Transverse colon (tissue), 4 donors: ENCODE results near the gene FRRS1. TPM values are rescaled to one million over a fixed set of nuclear protein-coding genes. Genes with fewer than 3 reads are reported as not detected.

Experiments
- DNase-seq: peaks from one replicate; pipeline ENCODE4 v3.0.0-alpha.2; 2019
- H3K27ac ChIP-seq, 4 donors: fragments of 200-600 bp; sonication (generic); 2 replicates each; pipeline ENCODE4 v1.5.1; 2016 to 2018; ENCODE audit warnings: inconsistent platforms in 4 of 4
- H3K27me3 ChIP-seq: fragments of 200-600 bp; sonication (generic); 2 replicates; pipeline ENCODE4 v1.5.1; 2017; ENCODE audit warnings: inconsistent platforms
- H3K36me3 ChIP-seq, 4 donors: fragments of 200-600 bp; sonication (generic); 2 replicates each; pipeline ENCODE4 v1.5.1; 2017 to 2019; ENCODE audit warnings: inconsistent platforms in 4 of 4
- H3K4me1 ChIP-seq, 4 donors: fragments of 200-600 bp; sonication (generic); 2 replicates each; pipeline ENCODE4 v1.5.1; 2017 to 2020; ENCODE audit warnings: inconsistent platforms in 4 of 4
- H3K4me3 ChIP-seq, 4 donors: fragments of 200-600 bp; sonication (generic); 1 replicate in 1 of 4; 2 replicates in 3 of 4; pipeline versions ENCODE4 v1.5.1 to v1.6.1; 2017 to 2019; ENCODE audit warnings: inconsistent platforms in 4 of 4
- H3K9me3 ChIP-seq, 2 donors: fragments of 200-600 bp; sonication (generic); 2 replicates each; pipeline ENCODE4 v1.5.1; 2017 to 2019; ENCODE audit warnings: inconsistent platforms in 2 of 2
- EP300 ChIP-seq: sonication (generic); formaldehyde crosslinking; IDR thresholded peaks from one replicate; pipeline ENCODE4 v1.6.1; 2017; ENCODE audit warnings: antibody characterized with exemption, low read depth
- POLR2A ChIP-seq: fragments of 450-650 bp; IDR thresholded peaks from one replicate; pipeline ENCODE4 v1.6.1; 2016; ENCODE audit warnings: antibody characterized with exemption, mild to moderate bottlenecking, moderate library complexity
- POLR2AphosphoS5 ChIP-seq, 3 donors: sonication (generic); formaldehyde crosslinking; IDR thresholded peaks; one replicate each; pipeline ENCODE4 v1.6.1; 2016; ENCODE audit warnings: antibody characterized with exemption in 3 of 3
- WGBS, 2 donors: methylation state at CpG; one replicate each; pipeline ENCODE4 v1.1.5; 2018; ENCODE audit warnings: low coverage in 1 of 2; 5-methylcytosine and 5-hydroxymethylcytosine counted together
- in situ Hi-C, 4 donors: fragments of 200-750 bp; cut with MboI; loops; one replicate each; pipeline versions ENCODE4 v1.15.0 to v1.15.1; 2017; ENCODE audit warnings: low sequenced_read_pairs in 3 of 4, low pct_ligation_motif_present in 1 of 4, low pct_unique_long_range_greater_than_20kb in 1 of 4
- intact Hi-C: fragments of 100-400 bp; cut with DNase I; formaldehyde crosslinking; loops from one replicate; pipeline ENCODE4 v1.15.1; 2023; ENCODE audit warnings: low total_unique reads
- total RNA-seq, 4 donors: library from RNA; depleted of rRNA; stranded (reverse); fragments of >200 nt; gene quantifications; one replicate each; pipeline ENCODE4 v1.1.0, GENCODE V29; 2016
- TF ChIP-seq, protein P1 (sequence below), 5 experiments: fragments of 200-600 bp in 3 of 5; fragments of 450-650 bp in 2 of 5; sonication (generic) in 3 of 5; IDR thresholded peaks; 1 replicate in 2 of 5; 2 replicates in 3 of 5; pipeline ENCODE4 v1.5.1; 2016 to 2017; ENCODE audit warnings: antibody characterized with exemption in 5 of 5, inconsistent platforms in 3 of 5, mild to moderate bottlenecking in 2 of 5, moderate library complexity in 1 of 5

The FRRS1 gene
- total RNA-seq, 4 donors from 2014 or later = 3.0 to 32.4 (median 18.9) TPM

DNA sequence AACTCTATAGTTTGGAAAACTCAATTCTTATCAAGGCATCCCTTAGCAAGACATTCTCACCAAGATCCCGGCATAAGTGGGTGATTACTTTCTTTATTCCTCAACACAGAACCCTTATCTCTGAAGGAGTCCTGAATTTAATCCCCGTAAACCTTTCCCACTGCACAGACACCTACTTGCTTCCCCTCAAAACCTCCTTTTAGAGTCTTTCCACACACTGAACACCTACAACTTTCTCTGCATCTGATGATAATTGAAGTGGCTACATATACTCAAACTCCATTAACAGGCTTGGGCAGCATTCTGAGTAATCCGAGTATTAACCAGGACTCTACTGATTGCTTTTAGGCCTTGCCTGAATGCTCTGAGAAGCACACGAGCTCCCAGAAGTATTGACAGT lies 97.1 kb downstream of the FRRS1 start:
- 74 to 88% methylated on average over 4 of the region's 4 CpGs for WGBS, 2 donors
- H3K4me1 ChIP-seq = no peaks in the 10 kb centered on the region
- H3K27ac ChIP-seq = no peak overlapping the region
- intact Hi-C loops (no loop called here), in situ Hi-C loops (no loop called here)
- no peak for DNase-seq
- no peaks in the 10 kb centered on the region for H3K9me3 ChIP-seq
- no peak for TF ChIP-seq POLR2AphosphoS5 (IDR thresholded peaks at IDR 0.05)
- no peak for TF ChIP-seq POLR2A
- no peak for TF ChIP-seq EP300
- TF ChIP-seq, protein P1, sequence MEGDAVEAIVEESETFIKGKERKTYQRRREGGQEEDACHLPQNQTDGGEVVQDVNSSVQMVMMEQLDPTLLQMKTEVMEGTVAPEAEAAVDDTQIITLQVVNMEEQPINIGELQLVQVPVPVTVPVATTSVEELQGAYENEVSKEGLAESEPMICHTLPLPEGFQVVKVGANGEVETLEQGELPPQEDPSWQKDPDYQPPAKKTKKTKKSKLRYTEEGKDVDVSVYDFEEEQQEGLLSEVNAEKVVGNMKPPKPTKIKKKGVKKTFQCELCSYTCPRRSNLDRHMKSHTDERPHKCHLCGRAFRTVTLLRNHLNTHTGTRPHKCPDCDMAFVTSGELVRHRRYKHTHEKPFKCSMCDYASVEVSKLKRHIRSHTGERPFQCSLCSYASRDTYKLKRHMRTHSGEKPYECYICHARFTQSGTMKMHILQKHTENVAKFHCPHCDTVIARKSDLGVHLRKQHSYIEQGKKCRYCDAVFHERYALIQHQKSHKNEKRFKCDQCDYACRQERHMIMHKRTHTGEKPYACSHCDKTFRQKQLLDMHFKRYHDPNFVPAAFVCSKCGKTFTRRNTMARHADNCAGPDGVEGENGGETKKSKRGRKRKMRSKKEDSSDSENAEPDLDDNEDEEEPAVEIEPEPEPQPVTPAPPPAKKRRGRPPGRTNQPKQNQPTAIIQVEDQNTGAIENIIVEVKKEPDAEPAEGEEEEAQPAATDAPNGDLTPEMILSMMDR (IDR thresholded peaks at IDR 0.05) = no peak
- no peak overlapping the region for H3K4me3 ChIP-seq
- H3K27me3 ChIP-seq = no peaks in the 10 kb centered on the region
- H3K36me3 ChIP-seq = no peaks in the 10 kb centered on the region

DNA sequence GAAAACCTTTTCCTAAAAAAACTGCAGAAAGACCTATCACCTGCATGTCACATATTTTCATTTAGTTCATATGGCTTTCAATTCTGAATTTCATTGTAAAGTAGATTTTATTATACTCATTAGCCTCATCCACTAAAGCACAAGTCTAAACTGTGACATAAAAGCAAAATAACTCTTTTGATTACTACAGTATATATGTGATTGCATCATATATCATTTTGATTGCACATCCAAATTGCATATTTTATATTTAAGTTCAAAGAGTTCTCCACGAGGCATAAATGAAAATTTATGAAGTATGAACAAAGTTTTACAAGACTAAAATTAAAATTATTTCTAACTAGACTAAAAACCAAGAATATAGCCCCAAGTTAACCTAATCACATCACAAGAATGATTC lies 101.2 kb downstream of the FRRS1 start:
- intact Hi-C loops (no loop called here), in situ Hi-C loops (no loop called here)
- no peak overlapping the region for H3K27ac ChIP-seq
- TF ChIP-seq POLR2A = no peak
- TF ChIP-seq POLR2AphosphoS5 (IDR thresholded peaks at IDR 0.05) = no peak
- TF ChIP-seq, protein P1 (IDR thresholded peaks at IDR 0.05) = no peak
- no peak for TF ChIP-seq EP300
- no peaks in the 10 kb centered on the region for H3K27me3 ChIP-seq
- WGBS, 2 donors = 39 to 44% methylated on average over 1 of the region's 1 CpG
- no peaks in the 10 kb centered on the region for H3K9me3 ChIP-seq
- H3K4me1 ChIP-seq = peaks cover 0 to 6% (median 0%) of the 10 kb centered on the region in 4 donors
- DNase-seq = no peak
- H3K4me3 ChIP-seq = no peak overlapping the region
- H3K36me3 ChIP-seq = no peaks in the 10 kb centered on the region

DNA sequence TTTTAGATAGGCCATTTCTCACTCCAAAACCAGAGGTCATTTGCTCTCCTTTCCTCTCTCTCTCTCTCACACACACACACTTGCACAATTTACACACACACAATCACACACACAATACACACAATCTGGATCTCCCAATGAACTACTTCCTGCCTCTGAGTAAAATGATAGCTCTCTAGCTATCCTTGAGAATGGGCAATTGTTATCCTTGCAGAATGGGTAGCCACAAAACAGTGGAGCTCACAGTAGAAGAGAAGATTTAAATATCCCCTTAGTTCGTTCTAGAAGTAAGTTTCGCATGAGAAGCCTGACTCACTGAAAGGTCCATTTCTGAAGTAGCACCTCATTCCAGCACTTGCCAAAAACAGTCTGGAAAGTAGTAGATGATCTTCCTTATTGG lies 102.9 kb downstream of the FRRS1 start:
- TF ChIP-seq, protein P1 (IDR thresholded peaks at IDR 0.05) = no peak
- Histone ChIP-seq H3K27ac (peak overlapping the region in 2 of 4 donors; percentile 28 to 32), H3K9me3 (no peaks in the 10 kb centered on the region), H3K4me3 (no peak overlapping the region), H3K27me3 (no peaks in the 10 kb centered on the region), H3K4me1 (peaks cover 0 to 6% (median 0%) of the 10 kb centered on the region in 4 donors), H3K36me3 (no peaks in the 10 kb centered on the region)
- DNase-seq = no peak
- intact Hi-C loops (no loop called here), in situ Hi-C loops (no loop called here)
- WGBS, 2 donors = 86 to 87% methylated on average over 2 of the region's 2 CpGs

DNA sequence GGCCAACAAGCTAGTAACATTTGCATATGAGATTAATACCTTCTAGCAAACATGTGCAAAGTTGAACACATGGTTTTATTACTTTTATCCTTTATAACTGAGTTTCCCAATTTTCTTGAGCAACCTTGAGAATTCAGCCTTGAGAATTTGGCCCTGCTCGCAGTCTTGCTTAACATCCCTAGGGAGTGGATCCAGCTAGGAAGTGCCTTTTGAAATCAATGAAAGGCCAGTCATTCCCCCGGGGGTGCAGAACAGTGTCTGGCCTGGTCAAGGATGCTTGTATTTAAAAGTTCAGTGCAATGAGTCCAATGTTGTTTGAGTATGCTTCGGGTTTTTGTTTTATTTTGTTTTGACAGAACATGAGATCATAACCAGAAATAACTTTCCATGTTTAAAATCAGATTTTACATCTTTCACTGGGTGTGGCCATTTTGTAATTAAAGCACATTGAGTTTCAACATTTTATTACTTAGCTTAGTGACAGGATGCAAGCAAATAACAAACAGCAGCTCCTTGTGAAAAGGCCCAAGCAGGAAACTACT lies 103.8 kb downstream of the FRRS1 start:
- Histone ChIP-seq H3K27me3 (no peaks in the 10 kb centered on the region), H3K9me3 (no peaks in the 10 kb centered on the region), H3K4me1 (peaks cover 0 to 6% (median 0%) of the 10 kb centered on the region in 4 donors), H3K36me3 (no peaks in the 10 kb centered on the region), H3K27ac (peak overlapping the region in 3 of 4 donors; percentile 32 to 45 (median 34)), H3K4me3 (no peak overlapping the region)
- DNase-seq = peak; percentile 25
- intact Hi-C loops = no loop called here
- WGBS, 2 donors = 26 to 28% methylated on average over 3 of the region's 3 CpGs
- TF ChIP-seq, protein P1 (IDR thresholded peaks at IDR 0.05) = no peak
- no peak for TF ChIP-seq EP300
- TF ChIP-seq POLR2AphosphoS5 (IDR thresholded peaks at IDR 0.05) = peak; percentile 8 to 69 (median 33)
- TF ChIP-seq POLR2A = no peak
- in situ Hi-C loops = no loop called here
